H1 (cell line): ENCODE measurements around the gene IL18RAP. TPM values are rescaled to one million over a fixed set of nuclear protein-coding genes. Genes with fewer than 3 reads are reported as not detected.

Experiments
- BRCA1 ChIP-seq: IDR thresholded peaks from 2 replicates; pipeline ENCODE4 v1.6.1; 2012; ENCODE audit warnings: low read depth, low read length, improper control_type of control experiment
- CEBPB ChIP-seq: IDR thresholded peaks from 2 replicates; pipeline ENCODE4 v1.6.1; 2012; ENCODE audit warnings: low read depth, low read length
- NANOG ChIP-seq: IDR thresholded peaks from 2 replicates; pipeline ENCODE4 v1.6.1; 2011; ENCODE audit warnings: low read length, low read depth, mild to moderate bottlenecking, inconsistent platforms; ENCODE audit not compliant: insufficient read depth, poor library complexity, severe bottlenecking
- PHF8 ChIP-seq: fragments of 200-600 bp; sonication (generic); conservative IDR thresholded peaks from 2 replicates; pipeline ENCODE4 v1.7.1; 2012; ENCODE audit warnings: low read depth, mild to moderate bottlenecking, inconsistent platforms, low read length, moderate library complexity
- RFX5 ChIP-seq: IDR thresholded peaks from 2 replicates; pipeline ENCODE4 v1.6.1; 2011; ENCODE audit warnings: low read depth, low read length, improper control_type of control experiment, borderline replicate concordance
- TEAD4 ChIP-seq: IDR thresholded peaks from 2 replicates; pipeline ENCODE4 v1.6.1; 2012; ENCODE audit warnings: low read depth, low read length, inconsistent platforms, mixed read lengths
- polyA plus RNA-seq, 7 experiments: library from polyadenylated mRNA; depleted of rRNA in 3 of 7; stranded (reverse) in 5 of 7; unstranded in 2 of 7; fragments of >200 nt in 5 of 7; fragments of 200-250 nt in 2 of 7; gene quantifications; 1 replicate in 5 of 7; 2 replicates in 1 of 7; 4 replicates in 1 of 7; pipeline versions ENCODE4 v1.2.1 to v1.2.3, GENCODE V29; 2011 to 2013; ENCODE audit warnings: missing spikeins in 2 of 7, mixed read lengths in 2 of 7
- total RNA-seq: library from RNA; stranded (reverse); fragmentation: NEBNext Ultra II Directional; extraction: Animal tissue kit (Norgen Biotek cat#: 25700); gene quantifications from 2 replicates; pipeline ENCODE4 v1.2.1, GENCODE V29; 2021
- TF ChIP-seq, protein P1 (sequence below), 3 experiments: IDR thresholded peaks; 1 replicate in 2 of 3; 2 replicates in 1 of 3; pipeline versions ENCODE4 v1.5.1 to v1.6.1; 2011; ENCODE audit warnings: low read length in 3 of 3, mild to moderate bottlenecking in 3 of 3, inconsistent platforms in 2 of 3, low read depth in 1 of 3, moderate library complexity in 1 of 3; ENCODE audit not compliant: insufficient read depth in 1 of 3; ENCODE audit errors: control extremely low read depth in 1 of 3

Gene IL18RAP
- total and polyA plus RNA-seq, 2 of the 8 experiments (the other 6 are each of a cell fraction or from before 2014, with no cell fraction given), result not detected

GRCh38 chr2:102498414-102498813, 75.5 kb downstream of the IL18RAP start (continued):
- TF ChIP-seq, protein P1, sequence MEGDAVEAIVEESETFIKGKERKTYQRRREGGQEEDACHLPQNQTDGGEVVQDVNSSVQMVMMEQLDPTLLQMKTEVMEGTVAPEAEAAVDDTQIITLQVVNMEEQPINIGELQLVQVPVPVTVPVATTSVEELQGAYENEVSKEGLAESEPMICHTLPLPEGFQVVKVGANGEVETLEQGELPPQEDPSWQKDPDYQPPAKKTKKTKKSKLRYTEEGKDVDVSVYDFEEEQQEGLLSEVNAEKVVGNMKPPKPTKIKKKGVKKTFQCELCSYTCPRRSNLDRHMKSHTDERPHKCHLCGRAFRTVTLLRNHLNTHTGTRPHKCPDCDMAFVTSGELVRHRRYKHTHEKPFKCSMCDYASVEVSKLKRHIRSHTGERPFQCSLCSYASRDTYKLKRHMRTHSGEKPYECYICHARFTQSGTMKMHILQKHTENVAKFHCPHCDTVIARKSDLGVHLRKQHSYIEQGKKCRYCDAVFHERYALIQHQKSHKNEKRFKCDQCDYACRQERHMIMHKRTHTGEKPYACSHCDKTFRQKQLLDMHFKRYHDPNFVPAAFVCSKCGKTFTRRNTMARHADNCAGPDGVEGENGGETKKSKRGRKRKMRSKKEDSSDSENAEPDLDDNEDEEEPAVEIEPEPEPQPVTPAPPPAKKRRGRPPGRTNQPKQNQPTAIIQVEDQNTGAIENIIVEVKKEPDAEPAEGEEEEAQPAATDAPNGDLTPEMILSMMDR (IDR thresholded peaks at IDR 0.05; ENCODE audit: control extremely low read depth in 1 of 3, insufficient read depth in 1 of 3, low read depth in 1 of 3, low read length in 3 of 3), result no peak
- TF ChIP-seq CEBPB, result no peak
- no peak for TF ChIP-seq RFX5
- TF ChIP-seq PHF8, result no peak
- no peak for TF ChIP-seq NANOG
- no peak for TF ChIP-seq TEAD4
- no peak for TF ChIP-seq BRCA1
